Neural progenitor cell (in vitro differentiated cells): ENCODE results near the gene INTS11. TPM values are rescaled to one million over a fixed set of nuclear protein-coding genes. Genes with fewer than 3 reads are reported as not detected.

Experiments
- DNase-seq: peaks from one replicate; pipeline ENCODE4 v3.0.0-alpha.2; 2016; ENCODE audit warnings: low spot score
- H2AFZ ChIP-seq: fragments of 200-600 bp; sonication (generic); replicated peaks from 2 replicates; pipeline ENCODE4 v1.6.1; 2016; ENCODE audit warnings: antibody characterized with exemption
- H3F3A ChIP-seq: fragments of 200-600 bp; sonication (generic); 2 replicates; pipeline ENCODE4 v1.6.1; 2016; ENCODE audit warnings: antibody characterized with exemption, low read depth
- H3K27ac ChIP-seq: fragments of 200-600 bp; sonication (generic); 2 replicates; pipeline ENCODE4 v1.5.1; 2016; ENCODE audit warnings: mild to moderate bottlenecking
- H3K27me3 ChIP-seq: fragments of 200-600 bp; sonication (generic); 2 replicates; pipeline ENCODE4 v1.6.1; 2016; ENCODE audit warnings: mild to moderate bottlenecking, moderate library complexity
- H3K36me3 ChIP-seq: fragments of 200-600 bp; sonication (generic); 2 replicates; pipeline ENCODE4 v1.5.1; 2016
- H3K4me1 ChIP-seq: fragments of 200-600 bp; sonication (generic); 2 replicates; pipeline ENCODE4 v1.6.1; 2016; ENCODE audit warnings: mixed run types
- H3K4me2 ChIP-seq: fragments of 200-600 bp; sonication (generic); 2 replicates; pipeline ENCODE4 v1.6.1; 2016
- H3K4me3 ChIP-seq: fragments of 200-600 bp; sonication (generic); 2 replicates; pipeline ENCODE4 v1.5.1; 2016
- H3K79me2 ChIP-seq: fragments of 200-600 bp; sonication (generic); 2 replicates; pipeline ENCODE4 v1.6.1; 2016; ENCODE audit warnings: low read depth
- H3K9ac ChIP-seq: fragments of 200-600 bp; sonication (generic); 2 replicates; pipeline ENCODE4 v1.6.1; 2016
- H3K9me3 ChIP-seq: fragments of 200-600 bp; sonication (generic); 2 replicates; pipeline ENCODE4 v1.5.1; 2016; ENCODE audit warnings: low read depth
- H4K20me1 ChIP-seq: fragments of 200-600 bp; sonication (generic); 2 replicates; pipeline ENCODE4 v1.6.1; 2016; ENCODE audit warnings: low read depth
- H3K27ac Mint-ChIP-seq: 3 replicates; pipeline ENCODE4 v1.8.0; 2021; ENCODE audit warnings: mixed read lengths
- H3K27me3 Mint-ChIP-seq: 2 replicates; pipeline ENCODE4 v1.8.0; 2022; ENCODE audit warnings: low read depth, mild to moderate bottlenecking, inconsistent platforms, moderate library complexity, mixed read lengths; ENCODE audit not compliant: insufficient read depth
- H3K36me3 Mint-ChIP-seq: 3 replicates; pipeline ENCODE4 v1.8.0; 2021; ENCODE audit warnings: mixed read lengths
- H3K4me1 Mint-ChIP-seq: 3 replicates; pipeline ENCODE4 v1.8.0; 2021; ENCODE audit warnings: mixed read lengths
- H3K4me3 Mint-ChIP-seq: 3 replicates; pipeline ENCODE4 v1.8.0; 2021; ENCODE audit warnings: mild to moderate bottlenecking, moderate library complexity, mixed read lengths
- H3K9me3 Mint-ChIP-seq: 3 replicates; pipeline ENCODE4 v1.8.0; 2020; ENCODE audit warnings: mixed read lengths
- CTCF ChIP-seq: fragments of 200-600 bp; sonication (generic); IDR thresholded peaks from 2 replicates; pipeline ENCODE4 v1.5.1; 2017; ENCODE audit warnings: antibody characterized with exemption, mild to moderate bottlenecking
- EZH2 ChIP-seq: fragments of 200-600 bp; sonication (generic); IDR thresholded peaks from 2 replicates; pipeline ENCODE4 v1.6.1; 2017; ENCODE audit warnings: antibody characterized with exemption, mild to moderate bottlenecking, moderate library complexity
- EZH2phosphoT487 ChIP-seq: fragments of 200-600 bp; sonication (generic); IDR thresholded peaks from 2 replicates; pipeline ENCODE4 v1.6.1; 2017; ENCODE audit warnings: antibody characterized with exemption
- total RNA-seq: library from RNA; depleted of rRNA; stranded (reverse); fragments of >200 nt; gene quantifications from 2 replicates; pipeline ENCODE4 v1.2.3, GENCODE V29; 2015; ENCODE audit warnings: low replicate concordance

Gene INTS11
- total RNA-seq, 1 donor from 2014 or later: 62.4 TPM

GRCh38 chr1:1337793-1338147, 13.3 kb upstream of the INTS11 start:
- Histone ChIP-seq H2AFZ (no peak overlapping the region), H4K20me1 (peaks cover 48% of the 10 kb centered on the region), H3K9ac (no peak overlapping the region), H3K27me3 (no peaks in the 10 kb centered on the region), H3K4me3 (no peak overlapping the region), H3F3A (peaks cover 12% of the 10 kb centered on the region), H3K27ac (no peak overlapping the region), H3K9me3 (no peaks in the 10 kb centered on the region), H3K4me1 (no peaks in the 10 kb centered on the region), H3K79me2 (no peaks in the 10 kb centered on the region), H3K36me3 (no peaks in the 10 kb centered on the region), H3K4me2 (no peak overlapping the region)
- peaks cover 10% of the 10 kb centered on the region for H3K36me3 Mint-ChIP-seq
- H3K27me3 Mint-ChIP-seq: peaks cover 9% of the 10 kb centered on the region
- DNase-seq: no peak
- TF ChIP-seq EZH2 (no peak), EZH2phosphoT487 (no peak), CTCF (no peak)
- no peaks in the 10 kb centered on the region for H3K4me1 Mint-ChIP-seq
- H3K9me3 Mint-ChIP-seq: no peaks in the 10 kb centered on the region
- no peak overlapping the region for H3K4me3 Mint-ChIP-seq
- H3K27ac Mint-ChIP-seq: no peak overlapping the region

GRCh38 chr1:1336931-1337792, 12.7 kb upstream of the INTS11 start:
- Histone ChIP-seq H3K9me3 (no peaks in the 10 kb centered on the region), H2AFZ (no peak overlapping the region), H3K27ac (no peak overlapping the region), H3F3A (peaks cover 12% of the 10 kb centered on the region), H3K27me3 (no peaks in the 10 kb centered on the region), H3K9ac (no peak overlapping the region), H3K36me3 (no peaks in the 10 kb centered on the region), H3K4me1 (no peaks in the 10 kb centered on the region), H3K79me2 (no peaks in the 10 kb centered on the region), H3K4me3 (no peak overlapping the region), H3K4me2 (no peak overlapping the region), H4K20me1 (peaks cover 48% of the 10 kb centered on the region)
- DNase-seq: no peak
- no peak for TF ChIP-seq EZH2phosphoT487
- no peak for TF ChIP-seq CTCF
- no peak for TF ChIP-seq EZH2
- no peak overlapping the region for H3K4me3 Mint-ChIP-seq
- no peaks in the 10 kb centered on the region for H3K9me3 Mint-ChIP-seq
- H3K4me1 Mint-ChIP-seq: no peaks in the 10 kb centered on the region
- H3K27me3 Mint-ChIP-seq: peaks cover 9% of the 10 kb centered on the region
- no peak overlapping the region for H3K27ac Mint-ChIP-seq
- H3K36me3 Mint-ChIP-seq: peaks cover 10% of the 10 kb centered on the region

- no peak overlapping the region for H3K4me3 ChIP-seq
- H3K79me2 ChIP-seq: no peaks in the 10 kb centered on the region
- Mint-ChIP-seq H3K36me3 (peaks cover 9% of the 10 kb centered on the region), H3K27me3 (peaks cover 9% of the 10 kb centered on the region), H3K27ac (no peak overlapping the region), H3K4me1 (no peaks in the 10 kb centered on the region), H3K9me3 (no peaks in the 10 kb centered on the region), H3K4me3 (no peak overlapping the region)
- no peak for TF ChIP-seq CTCF
- TF ChIP-seq EZH2: no peak
- TF ChIP-seq EZH2phosphoT487: no peak
- DNase-seq: no peak
- no peak overlapping the region for H3K9ac ChIP-seq
- H3K36me3 ChIP-seq: no peaks in the 10 kb centered on the region
- H3K27me3 ChIP-seq: no peaks in the 10 kb centered on the region
- no peak overlapping the region for H2AFZ ChIP-seq
- peaks cover 54% of the 10 kb centered on the region for H4K20me1 ChIP-seq
- no peaks in the 10 kb centered on the region for H3K9me3 ChIP-seq
- no peak overlapping the region for H3K27ac ChIP-seq
- H3F3A ChIP-seq: peaks cover 12% of the 10 kb centered on the region
- no peaks in the 10 kb centered on the region for H3K4me1 ChIP-seq
- no peak overlapping the region for H3K4me2 ChIP-seq
Observed at GRCh38 chr1:1336446-1336845, 12.0 kb upstream of the INTS11 start.
